OCI-LY7 (cell line): ENCODE results near the gene FGFRL1. TPM values are rescaled to one million over a fixed set of nuclear protein-coding genes. Genes with fewer than 3 reads are reported as not detected.

Experiments
- BruUV-seq: library from RNA; stranded (reverse); fragments of 400-500 nt; replicated peaks from 2 replicates; lab custom pipeline; 2021; lab: Mats Ljungman, UMichigan
- CTCF ChIA-PET: fragments of 300-600 bp; sonication (Branson Sonifier 250); formaldehyde crosslinking; loops from one replicate; lab custom pipeline; 2022; ENCODE audit warnings: antibody characterized with exemption; ENCODE audit not compliant: unreplicated experiment; lab: Charles Lee
- POLR2A ChIA-PET: fragments of 300-600 bp; sonication (Branson Sonifier 250); formaldehyde crosslinking; loops from one replicate; lab custom pipeline; 2022; ENCODE audit warnings: antibody characterized with exemption; lab: Charles Lee
- DNase-seq: peaks from one replicate; pipeline ENCODE4 v3.0.0-alpha.2; 2015; ENCODE audit warnings: low spot score
- H2AFZ ChIP-seq: fragments of 200-600 bp; sonication (generic), shearing (Covaris generic); 2 replicates; pipeline ENCODE4 v1.6.1; 2014; ENCODE audit warnings: mild to moderate bottlenecking, antibody characterized with exemption, low read length, moderate library complexity
- H3K27ac ChIP-seq: fragments of 200-600 bp; sonication (generic); 2 replicates; pipeline ENCODE4 v1.5.1; 2014; ENCODE audit warnings: mixed run types, low read depth, mild to moderate bottlenecking, moderate library complexity, low read length, inconsistent platforms; ENCODE audit not compliant: poor library complexity, severe bottlenecking
- H3K36me3 ChIP-seq: fragments of 200-600 bp; sonication (generic); 2 replicates; pipeline ENCODE4 v1.6.1; 2014; ENCODE audit warnings: mild to moderate bottlenecking, antibody characterized with exemption, low read length, moderate library complexity, mixed read lengths; ENCODE audit not compliant: insufficient read depth
- H3K4me1 ChIP-seq: fragments of 200-600 bp; sonication (generic); 2 replicates; pipeline ENCODE4 v1.5.1; 2014; ENCODE audit warnings: mild to moderate bottlenecking, low read length; ENCODE audit not compliant: insufficient read depth, poor library complexity, severe bottlenecking
- H3K4me2 ChIP-seq: fragments of 200-600 bp; sonication (generic); 2 replicates; pipeline ENCODE4 v1.6.1; 2014; ENCODE audit warnings: mild to moderate bottlenecking, low read length
- H3K4me3 ChIP-seq: fragments of 200-600 bp; sonication (generic); 2 replicates; pipeline ENCODE4 v1.5.1; 2014; ENCODE audit warnings: mild to moderate bottlenecking, low read depth, low read length; ENCODE audit not compliant: poor library complexity, severe bottlenecking
- H3K79me2 ChIP-seq: fragments of 200-600 bp; sonication (generic); 2 replicates; pipeline ENCODE4 v1.6.1; 2016; ENCODE audit warnings: low read depth, mild to moderate bottlenecking, low read length, moderate library complexity, mixed read lengths; ENCODE audit not compliant: insufficient read depth
- H3K9me2 ChIP-seq: fragments of 200-600 bp; sonication (generic); 2 replicates; pipeline ENCODE4 v1.6.1; 2016; ENCODE audit warnings: mild to moderate bottlenecking, low read length, mixed read lengths; ENCODE audit not compliant: insufficient read depth
- H3K9me3 ChIP-seq: fragments of 200-600 bp; sonication (generic); 2 replicates; pipeline ENCODE4 v1.6.1; 2014; ENCODE audit warnings: mild to moderate bottlenecking, mixed run types, low read length, mixed read lengths
- H4K20me1 ChIP-seq: fragments of 200-600 bp; sonication (generic); 2 replicates; pipeline ENCODE4 v1.6.1; 2014; ENCODE audit warnings: mild to moderate bottlenecking, antibody characterized with exemption, low read length, moderate library complexity, mixed read lengths; ENCODE audit not compliant: insufficient read depth
- EZH2phosphoT487 ChIP-seq: fragments of 200-600 bp; sonication (generic); IDR thresholded peaks from 2 replicates; pipeline ENCODE4 v1.6.1; 2018; ENCODE audit warnings: low read depth, borderline replicate concordance, mild to moderate bottlenecking, mixed run types, antibody characterized with exemption, low read length, moderate library complexity, mixed read lengths
- intact Hi-C: fragments of 100-400 bp; cut with micrococcal nuclease; formaldehyde crosslinking; loops from one replicate; pipeline ENCODE4 v1.10.0; 2022; ENCODE audit not compliant: unreplicated experiment
- total RNA-seq, 2 experiments: library from RNA; depleted of rRNA in 1 of 2; stranded (reverse); fragments of >200 nt in 1 of 2; shearing (Covaris generic) in 1 of 2; gene quantifications; 2 replicates each; pipeline ENCODE4 v1.2.3, GENCODE V29; 2014 to 2022
- TF ChIP-seq, protein P1 (sequence below): fragments of 200-600 bp; sonication (generic); conservative IDR thresholded peaks from 2 replicates; pipeline ENCODE4 v1.5.1; 2014; ENCODE audit warnings: mild to moderate bottlenecking, antibody characterized with exemption, low read length, moderate library complexity, mixed read lengths

The FGFRL1 gene
- total RNA-seq, 2 experiments from 2014 or later, result 1.4 to 2.7 TPM

DNA sequence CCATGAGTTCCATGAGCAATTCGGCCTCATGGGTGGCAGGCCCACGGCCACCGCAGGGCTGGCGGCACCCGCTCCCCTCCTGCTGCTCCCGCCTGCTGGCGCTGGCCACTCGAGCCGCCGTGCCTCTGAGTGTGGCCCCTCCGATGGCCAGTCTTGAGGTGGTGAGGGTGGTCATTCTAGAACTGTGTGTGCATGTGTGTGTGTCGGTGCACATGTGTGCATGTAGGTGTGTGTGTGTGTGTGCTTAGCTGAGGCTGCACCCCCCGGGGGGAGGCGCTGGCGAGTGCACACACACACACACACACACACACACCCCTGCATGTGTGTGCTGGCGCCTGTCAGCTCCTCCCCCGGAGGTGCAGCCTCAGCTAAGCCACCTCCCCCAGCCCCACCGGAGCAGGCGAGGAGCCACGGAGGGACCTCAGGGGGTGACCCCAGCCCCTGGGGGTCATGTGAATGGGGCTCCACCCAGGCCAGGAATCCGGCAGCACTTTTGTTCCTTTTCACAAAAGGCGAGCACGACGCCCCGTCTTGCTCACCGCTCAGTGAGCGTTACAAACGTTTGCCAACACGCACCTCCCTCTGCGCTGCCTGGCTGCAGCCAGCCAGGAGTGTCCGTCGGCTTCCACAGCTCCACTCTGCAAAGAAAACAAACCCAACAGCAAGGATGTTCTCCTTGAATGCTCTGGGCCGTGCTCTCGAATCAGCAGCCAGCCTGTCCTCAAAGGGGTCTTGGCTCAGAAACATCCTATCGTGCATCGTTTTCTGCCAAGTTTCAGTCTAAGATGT, 29.9 kb downstream of the FGFRL1 start:
- ChIA-PET POLR2A (no interaction called here), CTCF (no interaction called here)
- H2AFZ ChIP-seq, result no peak overlapping the region

DNA sequence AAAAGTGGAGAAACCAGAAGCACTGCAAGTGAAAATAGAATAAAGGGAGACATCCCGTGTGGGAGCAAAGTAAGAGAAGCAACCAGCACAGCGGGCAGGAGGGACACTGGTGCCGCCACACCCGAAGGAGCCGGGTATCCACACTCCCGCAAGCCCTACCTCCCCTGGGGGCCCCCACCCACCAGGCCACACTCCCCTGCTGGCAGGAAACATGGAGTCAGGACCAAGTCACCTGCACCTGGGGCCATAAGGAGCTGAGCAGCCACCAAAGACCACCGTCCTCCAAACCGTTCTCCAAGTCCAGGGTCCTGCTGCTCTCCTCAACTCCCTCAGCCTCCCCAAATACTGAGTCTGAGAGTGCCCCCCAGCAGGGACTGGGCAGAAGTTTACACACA, 30.5 kb downstream of the FGFRL1 start:
- ChIA-PET POLR2A (no interaction called here), CTCF (no interaction called here)
- H3K9me3 ChIP-seq, result no peaks in the 10 kb centered on the region
- H3K79me2 ChIP-seq, result no peaks in the 10 kb centered on the region
- intact Hi-C loops, result no loop called here
- no peaks in the 10 kb centered on the region for H4K20me1 ChIP-seq
- no peak overlapping the region for H3K4me3 ChIP-seq
- H2AFZ ChIP-seq, result no peak overlapping the region
- DNase-seq, result no peak
- no peak for TF ChIP-seq EZH2phosphoT487
- TF ChIP-seq, protein P1, sequence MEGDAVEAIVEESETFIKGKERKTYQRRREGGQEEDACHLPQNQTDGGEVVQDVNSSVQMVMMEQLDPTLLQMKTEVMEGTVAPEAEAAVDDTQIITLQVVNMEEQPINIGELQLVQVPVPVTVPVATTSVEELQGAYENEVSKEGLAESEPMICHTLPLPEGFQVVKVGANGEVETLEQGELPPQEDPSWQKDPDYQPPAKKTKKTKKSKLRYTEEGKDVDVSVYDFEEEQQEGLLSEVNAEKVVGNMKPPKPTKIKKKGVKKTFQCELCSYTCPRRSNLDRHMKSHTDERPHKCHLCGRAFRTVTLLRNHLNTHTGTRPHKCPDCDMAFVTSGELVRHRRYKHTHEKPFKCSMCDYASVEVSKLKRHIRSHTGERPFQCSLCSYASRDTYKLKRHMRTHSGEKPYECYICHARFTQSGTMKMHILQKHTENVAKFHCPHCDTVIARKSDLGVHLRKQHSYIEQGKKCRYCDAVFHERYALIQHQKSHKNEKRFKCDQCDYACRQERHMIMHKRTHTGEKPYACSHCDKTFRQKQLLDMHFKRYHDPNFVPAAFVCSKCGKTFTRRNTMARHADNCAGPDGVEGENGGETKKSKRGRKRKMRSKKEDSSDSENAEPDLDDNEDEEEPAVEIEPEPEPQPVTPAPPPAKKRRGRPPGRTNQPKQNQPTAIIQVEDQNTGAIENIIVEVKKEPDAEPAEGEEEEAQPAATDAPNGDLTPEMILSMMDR, result no peak
- no TSS peak for BruUV-seq
- no peak overlapping the region for H3K27ac ChIP-seq
- no peaks in the 10 kb centered on the region for H3K36me3 ChIP-seq
- no peaks in the 10 kb centered on the region for H3K4me1 ChIP-seq
- H3K4me2 ChIP-seq, result no peak overlapping the region
- no peaks in the 10 kb centered on the region for H3K9me2 ChIP-seq

More for the DNA sequence above, 29.9 kb downstream of the FGFRL1 start:
- no TSS peak for BruUV-seq
- Histone ChIP-seq H3K9me3 (no peaks in the 10 kb centered on the region), H3K36me3 (no peaks in the 10 kb centered on the region), H4K20me1 (no peaks in the 10 kb centered on the region), H3K4me2 (no peak overlapping the region), H3K4me1 (no peaks in the 10 kb centered on the region), H3K4me3 (no peak overlapping the region), H3K27ac (no peak overlapping the region), H3K9me2 (no peaks in the 10 kb centered on the region), H3K79me2 (no peaks in the 10 kb centered on the region)
- intact Hi-C loops, result no loop called here
- TF ChIP-seq, protein P1, result no peak
- TF ChIP-seq EZH2phosphoT487, result no peak
- no peak for DNase-seq

- H3K9me3 ChIP-seq, result no peaks in the 10 kb centered on the region
- intact Hi-C loops, result no loop called here
- no peaks in the 10 kb centered on the region for H3K36me3 ChIP-seq
- H3K4me2 ChIP-seq, result no peak overlapping the region
- no TSS peak for BruUV-seq
- no peak overlapping the region for H2AFZ ChIP-seq
- H3K9me2 ChIP-seq, result no peaks in the 10 kb centered on the region
- DNase-seq, result no peak
- H3K79me2 ChIP-seq, result no peaks in the 10 kb centered on the region
- TF ChIP-seq EZH2phosphoT487, result no peak
- TF ChIP-seq, protein P1, result no peak
- no peak overlapping the region for H3K4me3 ChIP-seq
- H3K27ac ChIP-seq, result no peak overlapping the region
- POLR2A ChIA-PET, result no interaction called here
- CTCF ChIA-PET, result no interaction called here
- no peaks in the 10 kb centered on the region for H4K20me1 ChIP-seq
- no peaks in the 10 kb centered on the region for H3K4me1 ChIP-seq
Measured at GRCh38 chr4:1042352-1043055, 31.1 kb downstream of the FGFRL1 start.
